CD4-positive, alpha-beta T cell (primary cell): Measurements from ENCODE around the gene LRRTM2. TPM values are rescaled to one million over a fixed set of nuclear protein-coding genes. Genes with fewer than 3 reads are reported as not detected.

Source experiments
- ATAC-seq: fragments of 200-7000 bp; cut with Tn5 transposase; one replicate; pipeline ENCODE4 v1.10.0; 2022; ENCODE audit warnings: mild to moderate bottlenecking; ENCODE audit not compliant: poor library complexity
- CTCF ChIA-PET: fragments of 350-600 bp; sonication (Branson Sonifier 250); formaldehyde crosslinking; loops from one replicate; lab custom pipeline; 2021; ENCODE audit warnings: antibody characterized with exemption, inconsistent platforms; lab: Charles Lee
- POLR2A ChIA-PET: fragments of 350-600 bp; sonication (Branson Sonifier 250); formaldehyde crosslinking; loops from one replicate; lab custom pipeline; 2021; ENCODE audit warnings: antibody characterized with exemption, inconsistent platforms; lab: Charles Lee
- DNase-seq, 14 experiments: peaks; one replicate each; pipeline ENCODE4 v3.0.0-alpha.2; 2013 to 2020; ENCODE audit warnings: mixed read lengths in 2 of 14
- H3K27ac ChIP-seq, 2 donors: one replicate each; pipeline versions ENCODE4 v1.5.1 to v1.7.0; 2013; ENCODE audit warnings: low read length in 2 of 2, low read depth in 1 of 2, mild to moderate bottlenecking in 1 of 2
- H3K27me3 ChIP-seq, 2 experiments: 1 replicate in 1 of 2; 2 replicates in 1 of 2; pipeline versions ENCODE4 v1.6.1 to v1.7.0; 2013; ENCODE audit warnings: low read length in 2 of 2, control low read depth in 1 of 2, mild to moderate bottlenecking in 1 of 2, moderate library complexity in 1 of 2; ENCODE audit not compliant: insufficient read depth in 2 of 2, control insufficient read depth in 1 of 2
- H3K36me3 ChIP-seq: one replicate; pipeline ENCODE4 v1.6.1; 2013; ENCODE audit warnings: low read length, control low read depth; ENCODE audit not compliant: insufficient read depth
- H3K4me1 ChIP-seq: one replicate; pipeline ENCODE4 v1.6.1; 2013; ENCODE audit warnings: low read length, control low read depth; ENCODE audit not compliant: insufficient read depth
- H3K4me3 ChIP-seq: one replicate; pipeline ENCODE4 v1.5.1; 2013; ENCODE audit warnings: mild to moderate bottlenecking, low read length, moderate library complexity
- H3K9me3 ChIP-seq, 2 experiments: 1 replicate in 1 of 2; 2 replicates in 1 of 2; pipeline versions ENCODE4 v1.6.1 to v1.7.0; 2013; ENCODE audit warnings: low read length in 2 of 2, mild to moderate bottlenecking in 2 of 2, control low read depth in 1 of 2, moderate library complexity in 1 of 2; ENCODE audit not compliant: control insufficient read depth in 1 of 2, insufficient read depth in 1 of 2
- H3K27ac Mint-ChIP-seq: one replicate; pipeline ENCODE4 v1.8.0; 2020; ENCODE audit warnings: mixed read lengths
- H3K27me3 Mint-ChIP-seq: one replicate; pipeline ENCODE4 v1.8.0; 2021; ENCODE audit warnings: mixed read lengths
- H3K36me3 Mint-ChIP-seq: one replicate; pipeline ENCODE4 v1.8.0; 2021; ENCODE audit warnings: low read depth, mixed read lengths
- H3K4me1 Mint-ChIP-seq: one replicate; pipeline ENCODE4 v1.8.0; 2021; ENCODE audit warnings: low read depth, mixed read lengths
- H3K4me3 Mint-ChIP-seq: one replicate; pipeline ENCODE4 v1.8.0; 2020; ENCODE audit warnings: mild to moderate bottlenecking, mixed read lengths
- H3K9me3 Mint-ChIP-seq: one replicate; pipeline ENCODE4 v1.8.0; 2020; ENCODE audit warnings: mixed read lengths
- CTCF ChIP-seq: fragments of 200-600 bp; IDR thresholded peaks from one replicate; pipeline ENCODE4 v1.8.0; 2022; ENCODE audit warnings: antibody characterized with exemption, mild to moderate bottlenecking
- intact Hi-C, 2 experiments: fragments of 100-400 bp; cut with DNase I in 1 of 2; cut with micrococcal nuclease in 1 of 2; formaldehyde crosslinking; loops; one replicate each; pipeline versions ENCODE4 v1.15.1 to v1.9.0; 2023 to 2025; cut with DNase I, micrococcal nuclease
- total RNA-seq, 174 experiments: library from RNA in 2 of 174; stranded (reverse) in 2 of 174; gene quantifications; one replicate each; pipeline ENCODE4 v1.2.3 and lab custom pipeline; 2021 to 2026

The LRRTM2 gene
- total RNA-seq, 2 experiments from 2014 or later: 0.03 to 0.22 TPM

GRCh38 chr5:138876811-138877210, 1.7 kb upstream of the LRRTM2 start:
- no peak overlapping the region for H3K4me3 ChIP-seq
- H3K27ac ChIP-seq: no peak overlapping the region
- H3K36me3 ChIP-seq: no peaks in the 10 kb centered on the region
- H3K4me1 Mint-ChIP-seq: peaks cover 7% of the 10 kb centered on the region
- ATAC-seq (no peak), DNase-seq (no peak)
- no peaks in the 10 kb centered on the region for H3K4me1 ChIP-seq
- ChIA-PET CTCF (no interaction called here), POLR2A (no interaction called here)
- no peaks in the 10 kb centered on the region for H3K36me3 Mint-ChIP-seq
- H3K9me3 Mint-ChIP-seq: no peaks in the 10 kb centered on the region
- no peak overlapping the region for H3K4me3 Mint-ChIP-seq
- peaks cover 27% of the 10 kb centered on the region for H3K27me3 Mint-ChIP-seq
- H3K27ac Mint-ChIP-seq: no peak overlapping the region
- intact Hi-C loops: no loop called here
- no peaks in the 10 kb centered on the region for H3K9me3 ChIP-seq
- TF ChIP-seq CTCF: no peak
- no peaks in the 10 kb centered on the region for H3K27me3 ChIP-seq

- intact Hi-C loops: no loop called here
These were observed 811 bp upstream of the LRRTM2 start for GRCh38 chr5:138875946-138876345.

GRCh38 chr5:138875552-138875875, 379 bp upstream of the LRRTM2 start:
- Mint-ChIP-seq H3K4me1 (peaks cover 13% of the 10 kb centered on the region), H3K27me3 (peaks cover 33% of the 10 kb centered on the region), H3K4me3 (no peak overlapping the region), H3K9me3 (no peaks in the 10 kb centered on the region), H3K27ac (no peak overlapping the region), H3K36me3 (no peaks in the 10 kb centered on the region)
- H3K4me1 ChIP-seq: no peaks in the 10 kb centered on the region
- intact Hi-C loops: no loop called here
- POLR2A ChIA-PET: interaction anchor here (0.8 kb wide), 1 partner anchor 8 kb away, joined by 3 read pairs; no protein-coding TSS in a partner anchor
- DNase-seq: no peak
- H3K27ac ChIP-seq: no peak overlapping the region
- CTCF ChIA-PET: no interaction called here
- no peak overlapping the region for H3K4me3 ChIP-seq
- no peak for ATAC-seq
- peaks cover 0 to 4% of the 10 kb centered on the region in 2 experiments for H3K27me3 ChIP-seq
- H3K9me3 ChIP-seq: no peaks in the 10 kb centered on the region
- H3K36me3 ChIP-seq: no peaks in the 10 kb centered on the region
- no peak for TF ChIP-seq CTCF

More at GRCh38 chr5:138875946-138876345, 811 bp upstream of the LRRTM2 start:
- H3K9me3 Mint-ChIP-seq: no peaks in the 10 kb centered on the region
- Histone ChIP-seq H3K4me1 (no peaks in the 10 kb centered on the region), H3K9me3 (no peaks in the 10 kb centered on the region), H3K36me3 (no peaks in the 10 kb centered on the region), H3K27me3 (no peaks in the 10 kb centered on the region), H3K27ac (no peak overlapping the region), H3K4me3 (no peak overlapping the region)
- H3K27me3 Mint-ChIP-seq: peaks cover 33% of the 10 kb centered on the region
- no peak for ATAC-seq
- POLR2A ChIA-PET: interaction anchor here (0.8 kb wide), 1 partner anchor 9 kb away, joined by 3 read pairs; no protein-coding TSS in a partner anchor
- no peak overlapping the region for H3K4me3 Mint-ChIP-seq
- CTCF ChIA-PET: no interaction called here
- no peak for DNase-seq
- H3K27ac Mint-ChIP-seq: no peak overlapping the region
- H3K4me1 Mint-ChIP-seq: peaks cover 13% of the 10 kb centered on the region
- H3K36me3 Mint-ChIP-seq: no peaks in the 10 kb centered on the region
- no peak for TF ChIP-seq CTCF
